ENCODE measurements around the gene CASR. TPM values are rescaled to one million over a fixed set of nuclear protein-coding genes. Genes with fewer than 3 reads are reported as not detected.

Gene CASR
- total RNA-seq, 1 experiment from 2014 or later: not detected

- no peaks in the 10 kb centered on the region for H3K27me3 ChIP-seq (replicated peaks; ENCODE audit: insufficient read depth, low read depth, low read length, poor library complexity)
- no peaks in the 10 kb centered on the region for H3K9me3 ChIP-seq (ENCODE audit: low read depth, low read length, poor library complexity, severe bottlenecking)
- no peak for DNase-seq (ENCODE audit: low spot score)
- POLR2A ChIA-PET (ENCODE audit: low non-redundant PET): no interaction called here
- no TSS peak for BruUV-seq (replicated peaks)
- intact Hi-C loops (cut with micrococcal nuclease; ENCODE audit: unreplicated experiment): no loop called here
- no peaks in the 10 kb centered on the region for H3K4me1 ChIP-seq (ENCODE audit: insufficient read depth, low read length, poor library complexity, severe bottlenecking)
- H3K27ac ChIP-seq (ENCODE audit: low read depth, low read length, poor library complexity, severe bottlenecking): no peak overlapping the region
- TF ChIP-seq, protein P1, sequence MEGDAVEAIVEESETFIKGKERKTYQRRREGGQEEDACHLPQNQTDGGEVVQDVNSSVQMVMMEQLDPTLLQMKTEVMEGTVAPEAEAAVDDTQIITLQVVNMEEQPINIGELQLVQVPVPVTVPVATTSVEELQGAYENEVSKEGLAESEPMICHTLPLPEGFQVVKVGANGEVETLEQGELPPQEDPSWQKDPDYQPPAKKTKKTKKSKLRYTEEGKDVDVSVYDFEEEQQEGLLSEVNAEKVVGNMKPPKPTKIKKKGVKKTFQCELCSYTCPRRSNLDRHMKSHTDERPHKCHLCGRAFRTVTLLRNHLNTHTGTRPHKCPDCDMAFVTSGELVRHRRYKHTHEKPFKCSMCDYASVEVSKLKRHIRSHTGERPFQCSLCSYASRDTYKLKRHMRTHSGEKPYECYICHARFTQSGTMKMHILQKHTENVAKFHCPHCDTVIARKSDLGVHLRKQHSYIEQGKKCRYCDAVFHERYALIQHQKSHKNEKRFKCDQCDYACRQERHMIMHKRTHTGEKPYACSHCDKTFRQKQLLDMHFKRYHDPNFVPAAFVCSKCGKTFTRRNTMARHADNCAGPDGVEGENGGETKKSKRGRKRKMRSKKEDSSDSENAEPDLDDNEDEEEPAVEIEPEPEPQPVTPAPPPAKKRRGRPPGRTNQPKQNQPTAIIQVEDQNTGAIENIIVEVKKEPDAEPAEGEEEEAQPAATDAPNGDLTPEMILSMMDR (conservative IDR thresholded peaks at IDR 0.05; ENCODE audit: low read depth, low read length): no peak
- no peak for TF ChIP-seq EZH2 (IDR thresholded peaks at IDR 0.05; ENCODE audit: borderline replicate concordance, low read depth, low read length, poor library complexity, severe bottlenecking)
- CTCF ChIA-PET: no interaction called here
- H3K36me3 ChIP-seq (ENCODE audit: insufficient read depth, low read length, poor library complexity, severe bottlenecking): no peaks in the 10 kb centered on the region
- no peak overlapping the region for H3K4me3 ChIP-seq (ENCODE audit: low read depth, low read length, poor library complexity, severe bottlenecking)
Measured at GRCh38 chr3:122332551-122332950, 149.1 kb downstream of the CASR start.

Other genes with a start within 250 kb of the CASR start
- gene ILDR1, start 161.4 kb upstream of the CASR start, total RNA-seq (2021): not detected in 2 replicates
- not detected in 2 replicates for gene CD86, start 128.3 kb upstream of the CASR start, total RNA-seq (2021)
- 3.8 and 6.5 TPM in 2 replicates for gene CSTA, start 141.6 kb downstream of the CASR start, total RNA-seq (2021)
- 74.3 and 75.3 TPM in 2 replicates for gene MIX23, start 199.6 kb downstream of the CASR start, total RNA-seq (2021)
- 54.7 and 58.1 TPM in 2 replicates for gene FAM162A, start 200.5 kb downstream of the CASR start, total RNA-seq (2021)
- gene WDR5B, start 232.4 kb downstream of the CASR start, total RNA-seq (2021): 4.6 and 5.4 TPM in 2 replicates

Measured in A673 (cell line).